CD4-positive, alpha-beta T cell (primary cell): ENCODE measurements around the gene WDPCP. TPM values are rescaled to one million over a fixed set of nuclear protein-coding genes. Genes with fewer than 3 reads are reported as not detected.

Experiments
- ATAC-seq: fragments of 200-7000 bp; cut with Tn5 transposase; one replicate; pipeline ENCODE4 v1.10.0; 2022; ENCODE audit warnings: mild to moderate bottlenecking; ENCODE audit not compliant: poor library complexity
- CTCF ChIA-PET: fragments of 350-600 bp; sonication (Branson Sonifier 250); formaldehyde crosslinking; loops from one replicate; lab custom pipeline; 2021; ENCODE audit warnings: antibody characterized with exemption, inconsistent platforms; lab: Charles Lee
- POLR2A ChIA-PET: fragments of 350-600 bp; sonication (Branson Sonifier 250); formaldehyde crosslinking; loops from one replicate; lab custom pipeline; 2021; ENCODE audit warnings: antibody characterized with exemption, inconsistent platforms; lab: Charles Lee
- DNase-seq, 14 experiments: peaks; one replicate each; pipeline ENCODE4 v3.0.0-alpha.2; 2013 to 2020; ENCODE audit warnings: mixed read lengths in 2 of 14
- H3K27ac ChIP-seq, 2 donors: one replicate each; pipeline versions ENCODE4 v1.5.1 to v1.7.0; 2013; ENCODE audit warnings: low read length in 2 of 2, low read depth in 1 of 2, mild to moderate bottlenecking in 1 of 2
- H3K27me3 ChIP-seq, 2 experiments: 1 replicate in 1 of 2; 2 replicates in 1 of 2; pipeline versions ENCODE4 v1.6.1 to v1.7.0; 2013; ENCODE audit warnings: low read length in 2 of 2, control low read depth in 1 of 2, mild to moderate bottlenecking in 1 of 2, moderate library complexity in 1 of 2; ENCODE audit not compliant: insufficient read depth in 2 of 2, control insufficient read depth in 1 of 2
- H3K36me3 ChIP-seq: one replicate; pipeline ENCODE4 v1.6.1; 2013; ENCODE audit warnings: low read length, control low read depth; ENCODE audit not compliant: insufficient read depth
- H3K4me1 ChIP-seq: one replicate; pipeline ENCODE4 v1.6.1; 2013; ENCODE audit warnings: low read length, control low read depth; ENCODE audit not compliant: insufficient read depth
- H3K4me3 ChIP-seq: one replicate; pipeline ENCODE4 v1.5.1; 2013; ENCODE audit warnings: mild to moderate bottlenecking, low read length, moderate library complexity
- H3K9me3 ChIP-seq, 2 experiments: 1 replicate in 1 of 2; 2 replicates in 1 of 2; pipeline versions ENCODE4 v1.6.1 to v1.7.0; 2013; ENCODE audit warnings: low read length in 2 of 2, mild to moderate bottlenecking in 2 of 2, control low read depth in 1 of 2, moderate library complexity in 1 of 2; ENCODE audit not compliant: control insufficient read depth in 1 of 2, insufficient read depth in 1 of 2
- H3K27ac Mint-ChIP-seq: one replicate; pipeline ENCODE4 v1.8.0; 2020; ENCODE audit warnings: mixed read lengths
- H3K27me3 Mint-ChIP-seq: one replicate; pipeline ENCODE4 v1.8.0; 2021; ENCODE audit warnings: mixed read lengths
- H3K36me3 Mint-ChIP-seq: one replicate; pipeline ENCODE4 v1.8.0; 2021; ENCODE audit warnings: low read depth, mixed read lengths
- H3K4me1 Mint-ChIP-seq: one replicate; pipeline ENCODE4 v1.8.0; 2021; ENCODE audit warnings: low read depth, mixed read lengths
- H3K4me3 Mint-ChIP-seq: one replicate; pipeline ENCODE4 v1.8.0; 2020; ENCODE audit warnings: mild to moderate bottlenecking, mixed read lengths
- H3K9me3 Mint-ChIP-seq: one replicate; pipeline ENCODE4 v1.8.0; 2020; ENCODE audit warnings: mixed read lengths
- intact Hi-C, 2 experiments: fragments of 100-400 bp; cut with DNase I in 1 of 2; cut with micrococcal nuclease in 1 of 2; formaldehyde crosslinking; loops; one replicate each; pipeline versions ENCODE4 v1.15.1 to v1.9.0; 2023 to 2025; cut with DNase I, micrococcal nuclease
- total RNA-seq, 174 experiments: library from RNA in 2 of 174; stranded (reverse) in 2 of 174; gene quantifications; one replicate each; pipeline ENCODE4 v1.2.3 and lab custom pipeline; 2021 to 2026
- TF ChIP-seq, protein P1 (sequence below): fragments of 200-600 bp; IDR thresholded peaks from one replicate; pipeline ENCODE4 v1.8.0; 2022; ENCODE audit warnings: antibody characterized with exemption, mild to moderate bottlenecking

The WDPCP gene
- total RNA-seq, 2 experiments from 2014 or later, result 8.7 to 9.9 TPM

DNA sequence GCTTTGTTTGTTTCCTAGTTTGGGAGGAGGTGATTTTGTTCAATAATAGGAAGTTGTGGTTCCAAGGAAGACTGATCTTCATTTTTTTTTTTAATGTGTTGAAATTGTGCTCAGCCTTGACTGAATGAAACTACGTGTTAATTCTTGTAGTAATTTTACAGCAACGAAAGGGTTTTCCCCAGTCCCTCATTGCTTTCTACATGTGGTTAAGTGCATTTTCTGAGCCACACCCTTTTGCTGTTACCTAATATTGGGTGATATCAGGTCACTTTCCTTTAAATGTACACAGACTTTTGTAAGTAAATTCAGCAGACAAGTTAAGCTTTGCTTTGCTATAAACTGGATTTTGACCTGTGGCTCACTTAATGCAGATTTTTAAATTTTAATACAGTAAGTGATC is 464.1 kb downstream of the WDPCP start:
- Histone ChIP-seq H3K9me3 (peaks cover 0 to 19% of the 10 kb centered on the region in 2 experiments), H3K27me3 (no peaks in the 10 kb centered on the region), H3K4me3 (no peak overlapping the region), H3K27ac (no peak overlapping the region), H3K4me1 (no peaks in the 10 kb centered on the region), H3K36me3 (no peaks in the 10 kb centered on the region)
- TF ChIP-seq, protein P1, sequence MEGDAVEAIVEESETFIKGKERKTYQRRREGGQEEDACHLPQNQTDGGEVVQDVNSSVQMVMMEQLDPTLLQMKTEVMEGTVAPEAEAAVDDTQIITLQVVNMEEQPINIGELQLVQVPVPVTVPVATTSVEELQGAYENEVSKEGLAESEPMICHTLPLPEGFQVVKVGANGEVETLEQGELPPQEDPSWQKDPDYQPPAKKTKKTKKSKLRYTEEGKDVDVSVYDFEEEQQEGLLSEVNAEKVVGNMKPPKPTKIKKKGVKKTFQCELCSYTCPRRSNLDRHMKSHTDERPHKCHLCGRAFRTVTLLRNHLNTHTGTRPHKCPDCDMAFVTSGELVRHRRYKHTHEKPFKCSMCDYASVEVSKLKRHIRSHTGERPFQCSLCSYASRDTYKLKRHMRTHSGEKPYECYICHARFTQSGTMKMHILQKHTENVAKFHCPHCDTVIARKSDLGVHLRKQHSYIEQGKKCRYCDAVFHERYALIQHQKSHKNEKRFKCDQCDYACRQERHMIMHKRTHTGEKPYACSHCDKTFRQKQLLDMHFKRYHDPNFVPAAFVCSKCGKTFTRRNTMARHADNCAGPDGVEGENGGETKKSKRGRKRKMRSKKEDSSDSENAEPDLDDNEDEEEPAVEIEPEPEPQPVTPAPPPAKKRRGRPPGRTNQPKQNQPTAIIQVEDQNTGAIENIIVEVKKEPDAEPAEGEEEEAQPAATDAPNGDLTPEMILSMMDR, result no peak
- DNase-seq, result peak in 1 of 14 experiments; percentile 0
- H3K4me1 Mint-ChIP-seq, result no peaks in the 10 kb centered on the region
- no peaks in the 10 kb centered on the region for H3K27me3 Mint-ChIP-seq
- ChIA-PET CTCF (no interaction called here), POLR2A (no interaction called here)
- ATAC-seq, result no peak
- H3K36me3 Mint-ChIP-seq, result peaks cover 27% of the 10 kb centered on the region
- H3K27ac Mint-ChIP-seq, result no peak overlapping the region
- intact Hi-C loops, result no loop called here
- no peak overlapping the region for H3K4me3 Mint-ChIP-seq
- H3K9me3 Mint-ChIP-seq, result peaks cover 7% of the 10 kb centered on the region

DNA sequence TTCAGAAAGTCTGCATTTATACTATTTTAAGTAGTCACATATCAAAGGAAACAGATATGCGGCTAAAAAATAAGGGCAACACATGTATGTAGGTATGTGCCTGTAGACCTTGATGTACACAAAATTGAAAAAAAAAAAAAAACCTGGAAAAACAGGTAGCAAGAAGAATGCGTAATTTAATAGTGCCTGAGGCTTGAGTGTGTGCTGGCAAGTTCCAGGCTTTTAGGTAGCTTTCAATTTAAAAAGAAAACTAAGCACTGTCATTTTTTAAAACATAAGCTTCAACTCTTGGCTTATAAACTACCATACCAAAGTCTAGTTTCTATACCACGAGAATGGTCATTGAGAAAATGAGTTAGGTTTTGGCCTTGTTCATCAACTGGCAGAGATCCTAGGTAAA is 465.4 kb downstream of the WDPCP start:
- Histone ChIP-seq H3K27me3 (no peaks in the 10 kb centered on the region), H3K4me1 (no peaks in the 10 kb centered on the region), H3K4me3 (no peak overlapping the region), H3K9me3 (peaks cover 0 to 20% of the 10 kb centered on the region in 2 experiments), H3K27ac (no peak overlapping the region), H3K36me3 (no peaks in the 10 kb centered on the region)
- Mint-ChIP-seq H3K9me3 (peaks cover 8% of the 10 kb centered on the region), H3K27ac (no peak overlapping the region), H3K4me1 (no peaks in the 10 kb centered on the region), H3K4me3 (no peak overlapping the region), H3K36me3 (peaks cover 36% of the 10 kb centered on the region), H3K27me3 (no peaks in the 10 kb centered on the region)
- intact Hi-C loops, result no loop called here
- DNase-seq, result no peak
- CTCF ChIA-PET, result no interaction called here
- POLR2A ChIA-PET, result no interaction called here
- no peak for ATAC-seq
- TF ChIP-seq, protein P1, result no peak

DNA sequence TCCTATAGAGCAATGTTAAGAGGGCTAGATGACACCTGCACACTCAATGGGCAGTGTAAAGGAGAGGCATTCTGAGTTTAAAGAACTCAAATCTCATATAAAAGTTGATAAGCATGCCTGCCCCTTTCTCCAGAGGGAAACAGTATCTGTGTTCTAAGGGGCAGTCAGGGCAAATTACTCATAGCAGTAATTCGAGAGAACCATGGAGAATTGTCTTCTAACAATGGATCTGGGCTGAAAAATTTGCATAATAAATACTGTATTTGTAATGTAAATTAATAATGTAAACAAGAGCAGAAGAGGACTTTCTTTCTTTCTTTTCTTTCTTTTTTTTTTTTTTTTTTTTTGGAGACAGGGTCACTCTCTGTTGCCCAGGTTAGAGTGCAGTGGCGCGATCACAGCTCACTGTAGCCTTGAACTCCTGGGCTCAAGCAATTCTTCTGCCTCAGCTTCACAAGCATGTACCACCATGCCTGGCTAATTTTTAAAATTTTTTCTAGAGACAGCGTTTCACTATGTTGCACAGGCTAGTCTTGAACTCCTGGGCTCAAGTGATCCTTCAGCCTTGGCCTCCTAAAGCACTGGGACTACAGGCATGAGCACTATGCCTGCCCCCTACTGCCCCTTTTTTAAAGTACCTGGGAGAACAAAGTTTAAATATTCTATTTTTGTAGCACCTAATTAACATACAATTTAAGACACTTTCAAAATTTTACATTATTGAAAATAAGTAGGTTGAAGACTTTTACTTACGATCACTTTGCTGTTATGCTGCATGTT is 467.0 kb downstream of the WDPCP start:
- H3K4me1 Mint-ChIP-seq, result no peaks in the 10 kb centered on the region
- ChIA-PET CTCF (no interaction called here), POLR2A (no interaction called here)
- no peak overlapping the region for H3K27ac ChIP-seq
- peaks cover 0 to 23% of the 10 kb centered on the region in 2 experiments for H3K9me3 ChIP-seq
- H3K4me3 ChIP-seq, result no peak overlapping the region
- no peaks in the 10 kb centered on the region for H3K27me3 ChIP-seq
- DNase-seq, result no peak
- peaks cover 10% of the 10 kb centered on the region for H3K9me3 Mint-ChIP-seq
- no peaks in the 10 kb centered on the region for H3K4me1 ChIP-seq
- H3K36me3 Mint-ChIP-seq, result peaks cover 36% of the 10 kb centered on the region
- H3K27ac Mint-ChIP-seq, result no peak overlapping the region
- H3K27me3 Mint-ChIP-seq, result no peaks in the 10 kb centered on the region
- TF ChIP-seq, protein P1, result no peak
- no peak overlapping the region for H3K4me3 Mint-ChIP-seq
- intact Hi-C loops, result no loop called here
- no peak for ATAC-seq
- no peaks in the 10 kb centered on the region for H3K36me3 ChIP-seq
